HG03558 (cell line): ENCODE measurements around the gene TEDC2.

Experiments
- ATAC-seq: cut with Tn5 transposase; IDR thresholded peaks from one replicate; pipeline ENCODE4 v1.9.1; 2021; ENCODE audit warnings: moderate number of reproducible peaks; ENCODE audit not compliant: unreplicated experiment; ENCODE audit errors: extremely low read depth

TEDC2 gene

GRCh38 chr16:2462031-2462866, 2.3 kb downstream of the TEDC2 start:
- no peak for ATAC-seq

GRCh38 chr16:2464333-2464732, 4.4 kb downstream of the TEDC2 start:
- ATAC-seq = no peak

DNA sequence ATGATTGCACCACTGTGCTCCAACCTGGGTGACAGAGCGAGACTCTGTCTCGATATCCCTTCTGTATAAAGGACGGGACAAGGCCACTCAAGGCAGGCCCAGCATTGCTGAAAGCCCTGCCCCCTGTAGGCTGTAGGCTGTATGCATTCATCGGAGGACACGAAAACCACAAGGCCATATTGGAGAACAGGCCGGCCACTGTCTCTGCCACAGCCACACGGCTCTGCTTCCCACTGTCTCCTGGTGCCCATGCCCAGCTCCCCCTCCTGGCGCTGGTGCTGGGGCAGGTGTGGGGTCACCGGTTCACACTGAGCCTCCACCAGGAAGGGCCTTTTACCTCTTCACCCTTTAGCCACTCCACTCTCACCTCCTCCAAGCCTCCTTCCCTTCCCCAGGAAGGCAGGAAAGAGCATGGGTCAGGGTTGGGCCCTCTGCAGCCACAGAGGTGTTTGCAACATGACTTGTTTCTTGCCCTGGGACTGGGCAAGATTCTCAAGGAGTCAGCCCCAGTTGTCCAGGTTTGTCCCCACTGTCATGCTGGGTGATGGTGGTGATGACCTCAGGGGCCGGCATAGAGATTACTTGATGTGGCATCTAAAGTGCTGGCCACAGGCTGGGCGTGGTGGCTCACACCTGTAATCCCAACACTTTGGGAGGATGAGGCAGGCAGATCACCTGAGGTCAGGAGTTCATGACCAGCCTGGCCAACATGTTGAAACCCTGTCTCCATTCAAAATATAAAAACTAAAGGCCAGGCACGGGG, 5.9 kb downstream of the TEDC2 start:
- ATAC-seq = no peak

GRCh38 chr16:2466667-2467527, 7.0 kb downstream of the TEDC2 start:
- no peak for ATAC-seq

GRCh38 chr16:2467528-2468232, 7.8 kb downstream of the TEDC2 start:
- ATAC-seq = no peak

DNA sequence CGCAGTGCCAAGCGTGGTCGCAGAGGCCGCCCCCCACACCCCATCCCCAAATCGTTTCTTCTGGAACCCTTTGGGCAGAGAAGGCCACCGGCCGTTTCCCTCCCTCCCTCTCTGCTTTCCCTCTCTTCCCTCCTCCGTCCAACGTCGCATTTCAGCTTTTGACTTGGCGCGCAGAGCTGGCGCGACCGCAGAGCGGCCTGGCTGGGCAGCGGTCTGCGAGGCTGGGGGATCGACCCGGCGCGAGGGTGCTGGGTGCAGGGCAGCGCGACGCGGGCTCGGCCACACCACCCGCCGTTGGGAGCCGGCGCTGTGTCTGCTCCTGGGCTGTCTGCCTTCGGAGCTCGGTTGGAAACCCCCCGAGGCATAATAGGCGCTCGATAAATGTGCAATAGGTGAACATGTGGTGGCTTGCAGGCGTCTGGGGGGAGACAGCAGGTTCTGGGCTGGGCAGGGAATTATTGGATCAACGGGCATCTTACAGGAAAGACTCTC, 8.4 kb downstream of the TEDC2 start:
- ATAC-seq = no peak

DNA sequence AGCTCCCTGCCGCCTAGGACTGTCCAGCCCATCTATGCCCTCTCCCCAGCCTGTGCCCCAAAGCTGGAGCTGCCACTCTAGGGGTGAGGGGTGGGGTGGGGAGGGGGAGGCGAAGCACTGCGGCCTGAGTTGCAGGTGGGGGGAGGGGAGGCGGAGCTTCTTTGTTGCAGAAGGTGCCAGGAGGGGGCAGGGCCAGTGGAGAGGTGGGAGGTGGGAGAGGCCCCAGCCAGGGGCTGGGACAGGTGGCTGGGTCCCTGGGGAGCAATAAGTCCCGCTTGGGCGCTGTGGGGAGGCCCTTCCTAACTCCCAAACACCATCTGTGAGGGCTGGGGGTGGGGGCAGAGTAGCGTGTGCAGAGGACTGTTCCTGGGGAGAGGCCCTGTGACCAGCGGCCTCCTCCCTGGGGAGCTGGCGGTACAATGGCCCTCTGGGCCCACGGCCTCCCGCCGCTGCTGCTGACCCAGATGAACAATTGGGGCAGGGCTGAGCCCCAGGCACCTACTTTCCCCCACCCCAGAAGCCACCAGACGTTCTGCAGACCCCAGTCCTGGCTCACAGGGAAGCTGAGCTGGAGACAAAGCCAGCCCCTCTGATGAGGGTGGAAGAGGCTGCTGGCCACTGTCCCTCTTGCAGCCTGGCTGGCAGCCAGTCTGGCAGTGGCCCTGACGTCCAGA, 9.0 kb downstream of the TEDC2 start:
- no peak for ATAC-seq

DNA sequence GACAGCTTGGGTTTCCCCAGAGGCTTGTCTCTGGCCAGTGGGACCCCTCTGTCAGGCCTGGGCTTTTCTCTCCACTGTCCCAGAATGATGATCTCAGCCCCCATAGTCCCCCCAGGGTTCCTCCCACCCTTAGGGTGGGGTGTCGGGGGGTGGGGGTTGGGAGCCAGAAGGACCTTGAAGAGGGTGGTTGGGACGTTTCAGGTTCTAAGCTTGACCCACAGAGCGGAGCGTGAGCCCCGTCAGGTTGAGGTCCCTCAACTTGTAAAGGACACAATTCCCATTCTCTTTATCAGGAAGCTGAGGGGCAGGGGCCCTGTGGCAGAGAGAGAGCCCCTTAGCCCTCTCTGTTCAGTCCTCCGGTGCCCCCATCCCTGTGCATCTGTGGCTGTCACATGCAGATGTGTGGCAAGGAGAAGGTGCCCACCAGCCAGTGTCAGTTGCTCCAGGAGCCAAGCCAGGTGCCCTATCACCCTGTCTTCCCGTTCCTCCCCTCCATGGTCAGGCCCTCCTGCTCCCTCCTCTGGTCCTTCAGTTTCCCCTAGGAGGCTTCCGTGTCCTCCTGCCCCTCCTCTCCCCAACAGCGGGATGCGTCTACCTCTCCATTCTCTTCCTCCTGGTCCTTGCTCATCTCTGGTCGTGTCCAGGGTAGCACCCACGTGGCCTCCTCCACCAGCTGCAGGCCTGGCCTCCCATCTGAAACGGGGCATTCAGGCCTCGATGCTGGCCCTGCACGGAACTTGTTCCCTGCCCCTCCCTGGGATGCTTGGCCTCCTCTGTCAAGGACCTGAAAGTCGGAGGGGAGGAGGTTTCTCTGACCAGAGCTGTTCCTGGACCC, 9.7 kb downstream of the TEDC2 start:
- ATAC-seq = no peak

DNA sequence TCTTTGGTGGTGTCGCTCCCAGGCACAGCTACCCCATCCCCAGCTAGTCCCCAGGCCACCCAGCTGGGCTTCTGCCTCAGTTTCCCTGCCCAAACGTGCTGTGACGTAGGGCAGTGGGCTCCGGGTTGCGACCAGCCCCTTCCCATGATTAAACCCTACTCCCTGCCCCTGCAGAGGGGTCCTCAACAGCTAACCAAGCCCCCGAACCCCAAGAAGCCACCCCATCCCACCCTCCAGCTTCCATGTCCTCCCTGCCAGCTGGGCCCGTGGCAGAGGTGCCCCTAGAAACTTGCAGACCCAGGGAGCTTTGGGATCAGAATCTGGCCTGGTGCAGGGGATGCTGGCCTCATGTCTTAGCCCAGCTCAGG, 10.3 kb downstream of the TEDC2 start:
- ATAC-seq = no peak

DNA sequence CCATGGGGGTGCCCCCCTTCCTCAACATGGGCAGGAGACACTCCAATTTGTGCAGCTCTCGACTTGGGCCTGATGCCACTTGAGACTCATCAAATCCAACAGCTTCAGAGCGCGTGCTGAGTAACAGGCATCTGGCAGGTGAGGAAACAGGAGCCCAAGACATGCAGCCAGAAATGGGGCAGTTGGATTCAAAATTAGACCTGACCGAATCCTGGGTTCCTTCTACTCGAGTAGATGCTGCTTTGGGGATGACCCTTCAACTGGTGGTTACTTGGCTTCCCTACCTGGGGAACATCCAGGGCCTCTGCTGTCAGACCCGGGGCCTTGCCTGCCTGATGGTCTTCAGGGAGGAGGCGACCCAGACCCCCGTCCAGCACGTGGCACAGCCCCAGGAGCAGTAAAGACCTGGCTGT, 10.7 kb downstream of the TEDC2 start:
- ATAC-seq = no peak

GRCh38 chr16:2471016-2471652, 11.2 kb downstream of the TEDC2 start, which contains the start of gene NTN3:
NTN3 (plus strand) TSS chr16:2471297; CDS start chr16:2471702, 405 bp downstream.
- no peak for ATAC-seq

DNA sequence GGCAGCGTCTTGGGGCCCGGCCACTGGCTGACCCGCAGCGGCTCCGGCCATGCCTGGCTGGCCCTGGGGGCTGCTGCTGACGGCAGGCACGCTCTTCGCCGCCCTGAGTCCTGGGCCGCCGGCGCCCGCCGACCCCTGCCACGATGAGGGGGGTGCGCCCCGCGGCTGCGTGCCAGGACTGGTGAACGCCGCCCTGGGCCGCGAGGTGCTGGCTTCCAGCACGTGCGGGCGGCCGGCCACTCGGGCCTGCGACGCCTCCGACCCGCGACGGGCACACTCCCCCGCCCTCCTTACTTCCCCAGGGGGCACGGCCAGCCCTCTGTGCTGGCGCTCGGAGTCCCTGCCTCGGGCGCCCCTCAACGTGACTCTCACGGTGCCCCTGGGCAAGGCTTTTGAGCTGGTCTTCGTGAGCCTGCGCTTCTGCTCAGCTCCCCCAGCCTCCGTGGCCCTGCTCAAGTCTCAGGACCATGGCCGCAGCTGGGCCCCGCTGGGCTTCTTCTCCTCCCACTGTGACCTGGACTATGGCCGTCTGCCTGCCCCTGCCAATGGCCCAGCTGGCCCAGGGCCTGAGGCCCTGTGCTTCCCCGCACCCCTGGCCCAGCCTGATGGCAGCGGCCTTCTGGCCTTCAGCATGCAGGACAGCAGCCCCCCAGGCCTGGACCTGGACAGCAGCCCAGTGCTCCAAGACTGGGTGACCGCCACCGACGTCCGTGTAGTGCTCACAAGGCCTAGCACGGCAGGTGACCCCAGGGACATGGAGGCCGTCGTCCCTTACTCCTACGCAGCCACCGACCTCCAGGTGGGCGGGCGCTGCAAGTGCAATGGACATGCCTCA, 12.0 kb downstream of the TEDC2 start:
- no peak for ATAC-seq

DNA sequence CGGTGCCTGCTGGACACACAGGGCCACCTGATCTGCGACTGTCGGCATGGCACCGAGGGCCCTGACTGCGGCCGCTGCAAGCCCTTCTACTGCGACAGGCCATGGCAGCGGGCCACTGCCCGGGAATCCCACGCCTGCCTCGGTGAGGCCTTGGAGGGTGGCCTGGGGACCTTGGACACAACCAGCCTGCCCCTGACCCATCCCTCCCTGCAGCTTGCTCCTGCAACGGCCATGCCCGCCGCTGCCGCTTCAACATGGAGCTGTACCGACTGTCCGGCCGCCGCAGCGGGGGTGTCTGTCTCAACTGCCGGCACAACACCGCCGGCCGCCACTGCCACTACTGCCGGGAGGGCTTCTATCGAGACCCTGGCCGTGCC, 12.6 kb downstream of the TEDC2 start:
- ATAC-seq = no peak

DNA sequence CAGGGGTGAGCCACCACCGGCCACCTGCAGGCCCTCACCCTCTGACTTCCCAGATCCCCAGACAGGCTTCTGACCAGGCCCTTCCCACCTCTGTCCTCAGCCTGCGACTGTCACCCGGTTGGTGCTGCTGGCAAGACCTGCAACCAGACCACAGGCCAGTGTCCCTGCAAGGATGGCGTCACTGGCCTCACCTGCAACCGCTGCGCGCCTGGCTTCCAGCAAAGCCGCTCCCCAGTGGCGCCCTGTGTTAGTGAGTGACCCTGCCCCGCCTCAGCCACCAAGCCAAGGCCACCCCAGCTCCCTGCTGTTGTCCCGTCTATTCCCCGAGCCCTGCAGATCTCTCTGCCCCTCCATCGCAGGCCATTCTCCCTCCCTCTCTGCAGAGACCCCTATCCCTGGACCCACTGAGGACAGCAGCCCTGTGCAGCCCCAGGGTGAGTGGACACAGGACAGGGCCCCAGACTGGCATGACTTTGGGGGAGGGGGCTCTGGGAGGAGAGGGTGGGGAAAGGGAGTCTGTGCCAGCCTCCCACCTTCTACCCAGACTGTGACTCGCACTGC, 13.1 kb downstream of the TEDC2 start:
- ATAC-seq = no peak

GRCh38 chr16:2473446-2473926, 13.6 kb downstream of the TEDC2 start:
- ATAC-seq = no peak

GRCh38 chr16:2473999-2474876, 14.3 kb downstream of the TEDC2 start:
- ATAC-seq = no peak
